ENCODE measurements around the gene ATAD3A. TPM values are rescaled to one million over a fixed set of nuclear protein-coding genes. Genes with fewer than 3 reads are reported as not detected.

ATAD3A gene
- total and polyA plus RNA-seq, 2 of the 4 experiments (the other 2 are of a cell fraction) = 27.2 to 34.0 TPM

- Histone ChIP-seq H3K4me1 (ENCODE audit: control insufficient read depth, insufficient read depth, low read length) (peaks cover 2% of the 10 kb centered on the region; the same call in 1 of the 2 replicates), H2BK20ac (ENCODE audit: low read depth, low read length) (no peak overlapping the region), H4K91ac (ENCODE audit: insufficient read depth, low read depth, low read length) (no peak overlapping the region), H2BK120ac (ENCODE audit: low read depth, low read length) (no peak overlapping the region), H3K14ac (replicated peaks; ENCODE audit: low read depth, low read length) (no peak overlapping the region), H3K27ac (ENCODE audit: insufficient read depth, low read length) (no peak overlapping the region), H3K4me3 (ENCODE audit: insufficient read depth, low read depth, low read length) (no peak overlapping the region), H2BK5ac (ENCODE audit: low read depth, low read length, poor library complexity, severe bottlenecking) (no peak overlapping the region), H3K27me3 (ENCODE audit: control insufficient read depth, insufficient read depth, low read length) (no peaks in the 10 kb centered on the region), H2AK9ac (replicated peaks; ENCODE audit: low read depth, low read length, poor library complexity) (no peak overlapping the region), H3K79me1 (ENCODE audit: low read depth in 1 of 2, low read length in 2 of 2) (peaks cover 13 to 51% of the 10 kb centered on the region in 2 experiments), H2AFZ (replicated peaks; ENCODE audit: low read length, poor library complexity) (no peak overlapping the region), H2BK15ac (ENCODE audit: low read depth, low read length) (no peak overlapping the region), H4K8ac (ENCODE audit: low read depth in 2 of 2, low read length in 2 of 2) (no peak overlapping the region), H3K56ac (ENCODE audit: extremely low read depth, insufficient read depth, low read length) (no peak overlapping the region), H3K9me3 (ENCODE audit: control insufficient read depth, insufficient read depth, low read length) (no peaks in the 10 kb centered on the region), H4K5ac (ENCODE audit: low read depth, low read length) (no peak overlapping the region), H4K20me1 (ENCODE audit: insufficient read depth, low read length) (peaks cover 88% of the 10 kb centered on the region), H3K4ac (ENCODE audit: low read depth, low read length) (no peak overlapping the region), H3K9me1 (ENCODE audit: insufficient read depth, low read length) (peaks cover 19% of the 10 kb centered on the region), H2AK5ac (ENCODE audit: low read depth, low read length) (no peak overlapping the region), H3K9ac (ENCODE audit: low read depth, low read length) (no peak overlapping the region), H3K4me2 (ENCODE audit: low read depth, low read length) (no peak overlapping the region), H3K36me3 (ENCODE audit: control insufficient read depth, insufficient read depth, low read length) (peaks cover 48% of the 10 kb centered on the region), H3K23ac (ENCODE audit: low read depth, low read length) (no peak overlapping the region), H3K18ac (ENCODE audit: low read depth, low read length) (no peak overlapping the region)
- in situ Hi-C loops (cut with MboI; ENCODE audit: low sequenced_read_pairs) = no loop called here
- dilution Hi-C loops (cut with HindIII; ENCODE audit: low sequenced_read_pairs, unreplicated experiment) = no loop called here
- DNase-seq (no peak), ATAC-seq (ENCODE audit: low read depth) (no peak)
- CTCF ChIA-PET = no interaction called here
- POLR2A ChIA-PET (ENCODE audit: unreplicated experiment) = no interaction called here
- TF ChIP-seq POLR2A (IDR thresholded peaks at IDR 0.05; ENCODE audit: low read depth, low read length) (no peak), RFX5 (IDR thresholded peaks at IDR 0.05; ENCODE audit: low read depth, low read length) (no peak), CEBPB (IDR thresholded peaks at IDR 0.05; ENCODE audit: low read depth, low read length) (no peak)
- TF ChIP-seq, protein P1, sequence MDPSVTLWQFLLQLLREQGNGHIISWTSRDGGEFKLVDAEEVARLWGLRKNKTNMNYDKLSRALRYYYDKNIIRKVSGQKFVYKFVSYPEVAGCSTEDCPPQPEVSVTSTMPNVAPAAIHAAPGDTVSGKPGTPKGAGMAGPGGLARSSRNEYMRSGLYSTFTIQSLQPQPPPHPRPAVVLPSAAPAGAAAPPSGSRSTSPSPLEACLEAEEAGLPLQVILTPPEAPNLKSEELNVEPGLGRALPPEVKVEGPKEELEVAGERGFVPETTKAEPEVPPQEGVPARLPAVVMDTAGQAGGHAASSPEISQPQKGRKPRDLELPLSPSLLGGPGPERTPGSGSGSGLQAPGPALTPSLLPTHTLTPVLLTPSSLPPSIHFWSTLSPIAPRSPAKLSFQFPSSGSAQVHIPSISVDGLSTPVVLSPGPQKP (IDR thresholded peaks at IDR 0.05; ENCODE audit: borderline replicate concordance, low read depth, low read length) = no peak
- TF ChIP-seq, protein P2, sequence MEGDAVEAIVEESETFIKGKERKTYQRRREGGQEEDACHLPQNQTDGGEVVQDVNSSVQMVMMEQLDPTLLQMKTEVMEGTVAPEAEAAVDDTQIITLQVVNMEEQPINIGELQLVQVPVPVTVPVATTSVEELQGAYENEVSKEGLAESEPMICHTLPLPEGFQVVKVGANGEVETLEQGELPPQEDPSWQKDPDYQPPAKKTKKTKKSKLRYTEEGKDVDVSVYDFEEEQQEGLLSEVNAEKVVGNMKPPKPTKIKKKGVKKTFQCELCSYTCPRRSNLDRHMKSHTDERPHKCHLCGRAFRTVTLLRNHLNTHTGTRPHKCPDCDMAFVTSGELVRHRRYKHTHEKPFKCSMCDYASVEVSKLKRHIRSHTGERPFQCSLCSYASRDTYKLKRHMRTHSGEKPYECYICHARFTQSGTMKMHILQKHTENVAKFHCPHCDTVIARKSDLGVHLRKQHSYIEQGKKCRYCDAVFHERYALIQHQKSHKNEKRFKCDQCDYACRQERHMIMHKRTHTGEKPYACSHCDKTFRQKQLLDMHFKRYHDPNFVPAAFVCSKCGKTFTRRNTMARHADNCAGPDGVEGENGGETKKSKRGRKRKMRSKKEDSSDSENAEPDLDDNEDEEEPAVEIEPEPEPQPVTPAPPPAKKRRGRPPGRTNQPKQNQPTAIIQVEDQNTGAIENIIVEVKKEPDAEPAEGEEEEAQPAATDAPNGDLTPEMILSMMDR (conservative IDR thresholded peaks at IDR 0.05; ENCODE audit: low read depth, low read length) = no peak
- no TSS peak for BruUV-seq (replicated peaks)
- 98% methylated on average over 8 of the region's 31 CpGs; no CpG with 5 or more reads in 1 of the 2 experiments for WGBS, 2 experiments (ENCODE audit: extremely low coverage in 2 of 2, insufficient read length in 1 of 2)
- intact Hi-C loops (cut with micrococcal nuclease) = no loop called here
These were observed 55.4 kb downstream of the ATAD3A start for GRCh38 chr1:1567152-1567875.

All from IMR-90 (cell line).